CD14-positive monocyte (primary cell): ENCODE results near the gene PTGES2. TPM values are rescaled to one million over a fixed set of nuclear protein-coding genes. Genes with fewer than 3 reads are reported as not detected.
A peak's percentile ranks its signal among the peaks of the same experiment; 100 is the strongest.

Experiments used
- DNase-seq, 3 donors: peaks; one replicate each; pipeline ENCODE4 v3.0.0-alpha.2; 2011 to 2022
- H2AFZ ChIP-seq: 2 replicates; pipeline ENCODE4 v1.6.0; 2012; ENCODE audit warnings: mild to moderate bottlenecking, low read depth, low read length, inconsistent platforms; ENCODE audit not compliant: insufficient read depth, poor library complexity, severe bottlenecking
- H3K27ac ChIP-seq, 2 donors: 1 replicate in 1 of 2; 2 replicates in 1 of 2; pipeline ENCODE4 v1.5.1; 2012 to 2013; ENCODE audit warnings: low read length in 2 of 2, control low read depth in 1 of 2, inconsistent platforms in 1 of 2, low read depth in 1 of 2, mild to moderate bottlenecking in 1 of 2
- H3K27me3 ChIP-seq, 2 donors: one replicate each; pipeline versions ENCODE4 v1.6.0 to v1.6.1; 2011 to 2013; ENCODE audit warnings: low read length in 2 of 2; ENCODE audit not compliant: control insufficient read depth in 2 of 2, insufficient read depth in 2 of 2
- H3K36me3 ChIP-seq, 2 donors: replicated peaks in 1 of 2; 1 replicate in 1 of 2; 2 replicates in 1 of 2; pipeline versions ENCODE4 v1.5.1 to v1.6.1; 2012 to 2013; ENCODE audit warnings: low read length in 2 of 2, control low read depth in 1 of 2, inconsistent platforms in 1 of 2, mild to moderate bottlenecking in 1 of 2; ENCODE audit not compliant: insufficient read depth in 2 of 2, control insufficient read depth in 1 of 2
- H3K4me1 ChIP-seq, 2 donors: 1 replicate in 1 of 2; 2 replicates in 1 of 2; pipeline versions ENCODE4 v1.5.1 to v1.6.1; 2012 to 2013; ENCODE audit warnings: low read length in 2 of 2, control low read depth in 1 of 2, inconsistent platforms in 1 of 2, mild to moderate bottlenecking in 1 of 2, moderate library complexity in 1 of 2; ENCODE audit not compliant: insufficient read depth in 2 of 2, control insufficient read depth in 1 of 2
- H3K4me2 ChIP-seq: replicated peaks from 2 replicates; pipeline ENCODE3; 2012; ENCODE audit warnings: low read length, moderate library complexity, mild to moderate bottlenecking; ENCODE audit not compliant: poor library complexity, severe bottlenecking; ENCODE audit errors: extremely low read depth
- H3K4me3 ChIP-seq, 3 experiments: fragments of 200-600 bp in 1 of 3; sonication (generic) in 1 of 3; replicated peaks in 1 of 3; 1 replicate in 2 of 3; 2 replicates in 1 of 3; pipeline ENCODE4 v1.5.1; 2011 to 2013; ENCODE audit warnings: low read length in 3 of 3, mild to moderate bottlenecking in 3 of 3, control low read depth in 2 of 3, low read depth in 2 of 3, inconsistent platforms in 1 of 3, moderate library complexity in 1 of 3
- H3K79me2 ChIP-seq: 2 replicates; pipeline ENCODE4 v1.6.0; 2012; ENCODE audit warnings: mild to moderate bottlenecking, control low read depth, inconsistent platforms, low read length, moderate library complexity; ENCODE audit not compliant: insufficient read depth
- H3K9ac ChIP-seq: 2 replicates; pipeline ENCODE4 v1.6.0; 2017; ENCODE audit warnings: low read length, mild to moderate bottlenecking; ENCODE audit not compliant: insufficient read depth, poor library complexity, severe bottlenecking
- H3K9me3 ChIP-seq, 2 donors: replicated peaks in 1 of 2; 1 replicate in 1 of 2; 2 replicates in 1 of 2; pipeline versions ENCODE4 v1.5.1 to v1.6.1; 2012 to 2013; ENCODE audit warnings: low read length in 2 of 2, control low read depth in 1 of 2; ENCODE audit not compliant: control insufficient read depth in 1 of 2, insufficient read depth in 1 of 2
- H4K20me1 ChIP-seq: 2 replicates; pipeline ENCODE4 v1.6.0; 2012; ENCODE audit warnings: mild to moderate bottlenecking, low read length, control low read depth, moderate library complexity; ENCODE audit not compliant: insufficient read depth
- H3K27ac Mint-ChIP-seq, 7 donors: one replicate each; pipeline ENCODE4 v1.8.0; 2020; ENCODE audit warnings: mild to moderate bottlenecking in 7 of 7, mixed read lengths in 7 of 7, moderate library complexity in 6 of 7, inconsistent platforms in 2 of 7
- H3K27me3 Mint-ChIP-seq, 3 donors: one replicate each; pipeline ENCODE4 v1.8.0; 2021 to 2022; ENCODE audit warnings: low read depth in 3 of 3, mild to moderate bottlenecking in 3 of 3, mixed read lengths in 3 of 3, moderate library complexity in 3 of 3, inconsistent platforms in 1 of 3
- H3K36me3 Mint-ChIP-seq, 2 donors: one replicate each; pipeline ENCODE4 v1.8.0; 2020; ENCODE audit warnings: mixed read lengths in 2 of 2, inconsistent platforms in 1 of 2, mild to moderate bottlenecking in 1 of 2
- H3K4me1 Mint-ChIP-seq: one replicate; pipeline ENCODE4 v1.8.0; 2020; ENCODE audit warnings: mild to moderate bottlenecking, mixed read lengths
- H3K4me3 Mint-ChIP-seq, 2 donors: one replicate each; pipeline ENCODE4 v1.8.0; 2020; ENCODE audit warnings: mild to moderate bottlenecking in 2 of 2, mixed read lengths in 2 of 2, moderate library complexity in 1 of 2
- H3K9me3 Mint-ChIP-seq, 7 donors: one replicate each; pipeline ENCODE4 v1.8.0; 2020 to 2022; ENCODE audit warnings: mixed read lengths in 7 of 7, mild to moderate bottlenecking in 6 of 7, moderate library complexity in 6 of 7, inconsistent platforms in 2 of 7
- CTCF ChIP-seq: fragments of 200-600 bp; IDR thresholded peaks from one replicate; pipeline ENCODE4 v1.8.0; 2022; ENCODE audit warnings: antibody characterized with exemption, mild to moderate bottlenecking
- WGBS: methylation state at CpG from one replicate; pipeline ENCODE4 v1.1.5; 2013; ENCODE audit warnings: missing lambda C conversion rate; ENCODE audit not compliant: insufficient coverage; 5-methylcytosine and 5-hydroxymethylcytosine counted together
- intact Hi-C, 2 donors: fragments of 100-400 bp; cut with micrococcal nuclease; formaldehyde crosslinking; loops; one replicate each; pipeline versions ENCODE4 v1.15.0 to v1.15.1; 2023
- polyA plus RNA-seq, 3 donors: library from polyadenylated mRNA; depleted of rRNA in 1 of 3; unstranded in 2 of 3; stranded (reverse) in 1 of 3; fragments of 300-500 nt in 2 of 3; fragments of >200 nt in 1 of 3; fragmentation: Illumina TruSeq in 2 of 3; gene quantifications; 1 replicate in 2 of 3; 2 replicates in 1 of 3; pipeline ENCODE4 v1.2.3, GENCODE V29; 2012 to 2021

Gene PTGES2
- polyA plus RNA-seq, 3 donors, result 42.0 to 71.5 (median 49.4) TPM

GRCh38 chr9:128175102-128175563 lies 47.6 kb upstream of the PTGES2 start:
- H3K27me3 ChIP-seq, result no peaks in the 10 kb centered on the region
- no peaks in the 10 kb centered on the region for H4K20me1 ChIP-seq
- no peak overlapping the region for H3K4me2 ChIP-seq
- peaks cover 60 to 71% of the 10 kb centered on the region in 2 donors for H3K36me3 ChIP-seq
- no peaks in the 10 kb centered on the region for H3K79me2 ChIP-seq
- Mint-ChIP-seq H3K4me1 (no peaks in the 10 kb centered on the region), H3K36me3 (peaks cover 63 to 85% of the 10 kb centered on the region in 2 donors), H3K4me3 (no peak overlapping the region), H3K9me3 (peaks cover 3 to 14% (median 11%) of the 10 kb centered on the region in 7 donors), H3K27ac (peak overlapping the region in 1 of 7 donors; percentile 37), H3K27me3 (peaks cover 0 to 2% (median 0%) of the 10 kb centered on the region in 3 donors)
- intact Hi-C loops, result no loop called here
- WGBS, result 66% methylated on average over 4 of the region's 8 CpGs
- peaks cover 4 to 13% of the 10 kb centered on the region in 2 donors for H3K9me3 ChIP-seq
- no peak overlapping the region for H3K4me3 ChIP-seq
- no peak for DNase-seq
- no peak overlapping the region for H3K9ac ChIP-seq
- H2AFZ ChIP-seq, result no peak overlapping the region
- H3K4me1 ChIP-seq, result no peaks in the 10 kb centered on the region
- no peak overlapping the region for H3K27ac ChIP-seq
- TF ChIP-seq CTCF, result no peak

- no peaks in the 10 kb centered on the region for H3K4me1 ChIP-seq
- H3K27ac Mint-ChIP-seq, result no peak overlapping the region
- H3K27ac ChIP-seq, result no peak overlapping the region
- intact Hi-C loops, result no loop called here
- peaks cover 0 to 5% of the 10 kb centered on the region in 2 donors for H3K9me3 ChIP-seq
- H3K4me3 Mint-ChIP-seq, result no peak overlapping the region
- no peak overlapping the region for H2AFZ ChIP-seq
- peaks cover 0 to 2% (median 0%) of the 10 kb centered on the region in 3 donors for H3K27me3 Mint-ChIP-seq
- H3K27me3 ChIP-seq, result no peaks in the 10 kb centered on the region
- peaks cover 62 to 85% of the 10 kb centered on the region in 2 donors for H3K36me3 Mint-ChIP-seq
- no peak overlapping the region for H3K4me3 ChIP-seq
- peaks cover 1 to 4% (median 4%) of the 10 kb centered on the region in 7 donors for H3K9me3 Mint-ChIP-seq
- no peak overlapping the region for H3K9ac ChIP-seq
- no peaks in the 10 kb centered on the region for H3K4me1 Mint-ChIP-seq
- no peak overlapping the region for H3K4me2 ChIP-seq
- TF ChIP-seq CTCF, result no peak
- no CpG with 5 or more reads among the region's 4 CpGs for WGBS
- no peaks in the 10 kb centered on the region for H4K20me1 ChIP-seq
- DNase-seq, result no peak
- no peaks in the 10 kb centered on the region for H3K79me2 ChIP-seq
- peaks cover 60 to 71% of the 10 kb centered on the region in 2 donors for H3K36me3 ChIP-seq
Observed at GRCh38 chr9:128174062-128174461, 46.5 kb upstream of the PTGES2 start.
